ENCODE results near the gene ASPN. TPM values are rescaled to one million over a fixed set of nuclear protein-coding genes. Genes with fewer than 3 reads are reported as not detected.
A peak's percentile ranks its signal among the peaks of the same experiment; 100 is the strongest.

Gene ASPN
- total RNA-seq, 1 donor: 1.1 TPM

DNA sequence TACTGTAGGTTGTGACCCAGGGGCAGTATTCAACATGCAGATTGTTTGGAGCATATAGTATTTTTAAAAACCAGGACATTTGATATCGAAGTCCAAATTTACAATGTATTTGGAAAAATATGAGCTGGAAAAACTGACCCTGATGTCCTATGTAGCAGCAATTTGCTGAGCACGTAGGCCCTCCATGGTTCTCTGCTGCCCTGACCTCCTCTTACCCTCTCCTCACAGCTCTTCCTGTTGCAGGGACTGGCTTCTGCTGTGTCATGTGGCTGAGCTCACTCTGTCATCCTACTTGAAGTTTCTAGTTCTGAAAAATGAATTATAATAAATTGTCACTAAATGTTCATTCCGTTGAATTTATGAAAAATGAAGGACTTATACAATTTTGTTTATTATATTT is 4.1 kb upstream of the ASPN start:
- no peaks in the 10 kb centered on the region for H3K79me2 ChIP-seq (ENCODE audit: insufficient read depth, low read length)
- no peak overlapping the region for H3K27ac ChIP-seq (ENCODE audit: low read depth, low read length)
- H4K20me1 ChIP-seq (ENCODE audit: insufficient read depth, low read length): no peaks in the 10 kb centered on the region
- H3K4me1 ChIP-seq (ENCODE audit: insufficient read depth, low read length): peaks cover 15% of the 10 kb centered on the region
- H2AFZ ChIP-seq (ENCODE audit: low read length): no peak overlapping the region
- H3K36me3 ChIP-seq (ENCODE audit: insufficient read depth, low read length): no peaks in the 10 kb centered on the region
- TF ChIP-seq, protein P1, sequence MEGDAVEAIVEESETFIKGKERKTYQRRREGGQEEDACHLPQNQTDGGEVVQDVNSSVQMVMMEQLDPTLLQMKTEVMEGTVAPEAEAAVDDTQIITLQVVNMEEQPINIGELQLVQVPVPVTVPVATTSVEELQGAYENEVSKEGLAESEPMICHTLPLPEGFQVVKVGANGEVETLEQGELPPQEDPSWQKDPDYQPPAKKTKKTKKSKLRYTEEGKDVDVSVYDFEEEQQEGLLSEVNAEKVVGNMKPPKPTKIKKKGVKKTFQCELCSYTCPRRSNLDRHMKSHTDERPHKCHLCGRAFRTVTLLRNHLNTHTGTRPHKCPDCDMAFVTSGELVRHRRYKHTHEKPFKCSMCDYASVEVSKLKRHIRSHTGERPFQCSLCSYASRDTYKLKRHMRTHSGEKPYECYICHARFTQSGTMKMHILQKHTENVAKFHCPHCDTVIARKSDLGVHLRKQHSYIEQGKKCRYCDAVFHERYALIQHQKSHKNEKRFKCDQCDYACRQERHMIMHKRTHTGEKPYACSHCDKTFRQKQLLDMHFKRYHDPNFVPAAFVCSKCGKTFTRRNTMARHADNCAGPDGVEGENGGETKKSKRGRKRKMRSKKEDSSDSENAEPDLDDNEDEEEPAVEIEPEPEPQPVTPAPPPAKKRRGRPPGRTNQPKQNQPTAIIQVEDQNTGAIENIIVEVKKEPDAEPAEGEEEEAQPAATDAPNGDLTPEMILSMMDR (IDR thresholded peaks at IDR 0.05; ENCODE audit: extremely low read depth, low read depth, low read length): no peak
- H3K4me3 ChIP-seq (ENCODE audit: insufficient read depth, low read length): no peak overlapping the region
- no peak overlapping the region for H3K4me2 ChIP-seq (ENCODE audit: insufficient read depth, low read length)
- no peaks in the 10 kb centered on the region for H3K9me3 ChIP-seq (ENCODE audit: low read depth, low read length)
- H3K27me3 ChIP-seq (ENCODE audit: insufficient read depth, low read length): no peaks in the 10 kb centered on the region
- no peak for DNase-seq (ENCODE audit: insufficient read length, low spot score, missing footprints)

DNA sequence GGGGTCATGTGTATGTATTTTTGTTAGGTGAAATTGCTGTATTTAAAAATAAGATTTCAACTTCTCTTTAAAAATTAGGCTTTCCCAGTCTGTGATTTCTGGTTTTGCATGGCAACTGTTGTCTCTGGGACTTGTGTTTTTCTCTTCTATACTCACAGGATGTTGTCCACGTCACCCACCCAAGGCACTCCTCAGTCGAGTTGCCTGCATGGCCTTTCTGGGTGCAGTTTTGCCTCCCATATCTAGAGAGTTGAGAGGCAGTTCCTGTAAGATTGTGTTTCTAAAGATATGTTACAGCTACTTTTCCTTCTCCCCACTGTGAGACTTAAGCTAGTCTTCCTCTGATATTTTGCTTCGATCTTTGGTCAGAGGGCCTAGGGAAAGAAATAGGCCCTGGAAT is 2.3 kb upstream of the ASPN start:
- H3K9me3 ChIP-seq (ENCODE audit: low read depth, low read length): no peaks in the 10 kb centered on the region
- peak overlapping the region; percentile 70 for H2AFZ ChIP-seq (ENCODE audit: low read length)
- no peak overlapping the region for H3K27ac ChIP-seq (ENCODE audit: low read depth, low read length)
- no peaks in the 10 kb centered on the region for H3K36me3 ChIP-seq (ENCODE audit: insufficient read depth, low read length)
- no peaks in the 10 kb centered on the region for H3K27me3 ChIP-seq (ENCODE audit: insufficient read depth, low read length)
- no peak overlapping the region for H3K4me3 ChIP-seq (ENCODE audit: insufficient read depth, low read length)
- H3K4me1 ChIP-seq (ENCODE audit: insufficient read depth, low read length): peaks cover 28% of the 10 kb centered on the region
- no peak overlapping the region for H3K4me2 ChIP-seq (ENCODE audit: insufficient read depth, low read length)
- H4K20me1 ChIP-seq (ENCODE audit: insufficient read depth, low read length): no peaks in the 10 kb centered on the region
- TF ChIP-seq, protein P1 (IDR thresholded peaks at IDR 0.05; ENCODE audit: extremely low read depth, low read depth, low read length): no peak
- no peak for DNase-seq (ENCODE audit: insufficient read length, low spot score, missing footprints)
- no peaks in the 10 kb centered on the region for H3K79me2 ChIP-seq (ENCODE audit: insufficient read depth, low read length)

DNA sequence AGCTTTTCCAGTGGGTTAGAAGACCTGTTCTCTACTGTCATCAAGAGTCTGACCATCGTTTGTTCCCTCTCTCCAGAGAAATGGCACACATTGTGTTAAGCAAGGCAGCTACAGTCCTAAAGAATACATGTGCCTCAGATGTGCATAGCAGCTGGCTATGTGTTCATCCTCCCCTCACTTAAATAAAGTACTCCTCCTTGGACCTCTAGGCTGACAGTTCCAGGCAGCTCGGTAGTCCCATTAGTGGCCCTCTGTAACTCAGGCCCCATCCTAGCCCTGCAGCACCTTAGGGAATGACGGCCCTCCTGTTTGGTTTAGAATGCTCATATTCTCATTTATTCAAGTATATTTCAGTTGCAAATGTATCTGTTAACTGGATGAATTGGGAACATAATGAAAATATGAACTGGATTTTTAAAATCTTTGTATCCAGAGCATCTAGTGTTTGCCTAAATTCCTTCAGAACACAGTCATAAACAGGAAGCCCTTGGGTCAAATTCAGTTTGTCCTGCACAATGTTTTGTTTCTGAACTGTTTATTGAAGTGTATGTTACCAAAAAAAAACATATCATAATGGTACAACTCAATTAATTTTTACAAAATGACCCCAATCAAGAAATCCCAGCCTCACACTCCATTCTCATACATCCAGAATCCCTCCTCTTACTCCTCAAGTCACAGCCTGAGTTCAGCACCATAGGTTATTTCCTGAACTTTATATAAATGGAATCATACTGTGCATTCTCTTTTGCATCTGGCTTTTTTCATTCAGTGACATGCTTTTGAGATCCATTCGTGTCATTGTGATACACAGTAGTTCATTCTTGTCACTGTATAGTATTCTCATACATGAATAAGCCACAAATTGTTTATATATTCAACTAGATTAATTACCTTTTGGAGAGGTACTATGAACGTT is 1.6 kb upstream of the ASPN start:
- TF ChIP-seq, protein P1 (IDR thresholded peaks at IDR 0.05; ENCODE audit: extremely low read depth, low read depth, low read length): no peak
- Histone ChIP-seq H3K79me2 (ENCODE audit: insufficient read depth, low read length) (no peaks in the 10 kb centered on the region), H3K36me3 (ENCODE audit: insufficient read depth, low read length) (no peaks in the 10 kb centered on the region), H3K27me3 (ENCODE audit: insufficient read depth, low read length) (no peaks in the 10 kb centered on the region), H3K4me1 (ENCODE audit: insufficient read depth, low read length) (peaks cover 21% of the 10 kb centered on the region), H3K4me3 (ENCODE audit: insufficient read depth, low read length) (no peak overlapping the region), H2AFZ (ENCODE audit: low read length) (peak overlapping the region; percentile 44), H3K9me3 (ENCODE audit: low read depth, low read length) (no peaks in the 10 kb centered on the region), H3K4me2 (ENCODE audit: insufficient read depth, low read length) (no peak overlapping the region), H3K27ac (ENCODE audit: low read depth, low read length) (no peak overlapping the region), H4K20me1 (ENCODE audit: insufficient read depth, low read length) (no peaks in the 10 kb centered on the region)
- no peak for DNase-seq (ENCODE audit: insufficient read length, low spot score, missing footprints)

DNA sequence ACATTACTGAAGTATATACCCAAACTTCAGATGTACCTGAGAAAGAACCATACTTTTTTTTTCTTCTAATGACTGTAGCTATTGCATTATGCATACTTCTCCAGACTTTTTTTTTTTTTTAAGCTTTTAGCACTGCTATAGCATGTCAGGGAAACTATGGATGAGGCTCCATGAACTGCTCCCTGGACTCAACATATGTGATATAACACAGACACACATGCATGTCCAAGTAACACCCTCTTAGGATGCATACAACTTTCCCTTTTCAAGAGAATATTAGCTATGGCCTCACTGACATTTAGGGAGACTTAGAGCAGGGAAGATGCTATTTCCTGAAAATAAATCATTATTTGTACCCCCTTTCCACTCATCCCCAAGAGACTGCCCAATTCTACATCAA is 499 bp upstream of the ASPN start:
- Histone ChIP-seq H3K9me3 (ENCODE audit: low read depth, low read length) (no peaks in the 10 kb centered on the region), H3K27me3 (ENCODE audit: insufficient read depth, low read length) (no peaks in the 10 kb centered on the region), H3K79me2 (ENCODE audit: insufficient read depth, low read length) (no peaks in the 10 kb centered on the region), H4K20me1 (ENCODE audit: insufficient read depth, low read length) (no peaks in the 10 kb centered on the region), H3K27ac (ENCODE audit: low read depth, low read length) (no peak overlapping the region), H3K4me2 (ENCODE audit: insufficient read depth, low read length) (no peak overlapping the region), H2AFZ (ENCODE audit: low read length) (no peak overlapping the region), H3K4me1 (ENCODE audit: insufficient read depth, low read length) (peaks cover 21% of the 10 kb centered on the region), H3K4me3 (ENCODE audit: insufficient read depth, low read length) (no peak overlapping the region), H3K36me3 (ENCODE audit: insufficient read depth, low read length) (no peaks in the 10 kb centered on the region)
- TF ChIP-seq, protein P1 (IDR thresholded peaks at IDR 0.05; ENCODE audit: extremely low read depth, low read depth, low read length): no peak
- DNase-seq (ENCODE audit: insufficient read length, low spot score, missing footprints): no peak
